T-helper 1 cell (primary cell): ENCODE data around the gene SPATA6L.
A peak's percentile ranks its signal among the peaks of the same experiment; 100 is the strongest.
"Not testable (repeated sequence)": the region's sequence is repeated elsewhere in the genome, so short reads cannot be mapped to it uniquely, and the experiment has no call there.

Source experiments
- DNase-seq, 5 donors: peaks; one replicate each; pipeline ENCODE4 v3.0.0-alpha.2; 2012 to 2020

The SPATA6L gene

DNA sequence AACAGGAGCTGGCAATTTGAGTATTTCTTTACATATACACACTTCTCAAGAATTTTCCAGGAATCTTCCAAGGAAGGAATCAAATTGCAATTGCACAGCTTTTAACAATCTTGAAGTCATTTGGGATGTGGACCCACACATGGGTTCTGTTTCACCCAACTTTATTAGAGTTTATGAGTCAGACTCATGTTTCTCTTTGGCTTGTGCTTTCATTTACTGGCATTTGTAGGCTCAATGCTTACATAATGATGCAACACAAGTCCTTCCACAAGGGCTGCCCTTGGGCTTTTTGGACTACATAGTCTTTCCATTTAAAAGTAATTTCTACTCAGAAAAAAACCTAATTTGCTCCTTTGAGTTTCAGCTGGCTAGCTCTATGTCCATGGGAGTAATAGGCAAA, 8.5 kb upstream of the SPATA6L start:
- DNase-seq, result no peak

DNA sequence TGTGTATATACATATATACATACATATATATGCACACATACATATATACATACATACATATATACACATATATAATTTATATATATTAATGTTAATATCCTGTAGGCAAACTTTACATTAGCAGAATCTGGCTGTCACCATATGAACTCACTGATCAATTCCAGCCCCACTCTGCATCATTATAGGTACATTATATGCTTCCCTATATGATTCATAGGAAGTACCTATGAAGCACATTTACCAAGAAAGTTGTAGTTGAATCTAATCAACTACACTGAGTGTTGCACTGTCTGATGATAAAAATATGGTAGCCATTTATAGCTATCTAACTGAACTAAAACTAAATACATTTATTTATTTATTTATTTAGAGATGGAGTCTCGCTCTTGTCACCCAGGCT, 5.5 kb upstream of the SPATA6L start:
- no peak for DNase-seq

DNA sequence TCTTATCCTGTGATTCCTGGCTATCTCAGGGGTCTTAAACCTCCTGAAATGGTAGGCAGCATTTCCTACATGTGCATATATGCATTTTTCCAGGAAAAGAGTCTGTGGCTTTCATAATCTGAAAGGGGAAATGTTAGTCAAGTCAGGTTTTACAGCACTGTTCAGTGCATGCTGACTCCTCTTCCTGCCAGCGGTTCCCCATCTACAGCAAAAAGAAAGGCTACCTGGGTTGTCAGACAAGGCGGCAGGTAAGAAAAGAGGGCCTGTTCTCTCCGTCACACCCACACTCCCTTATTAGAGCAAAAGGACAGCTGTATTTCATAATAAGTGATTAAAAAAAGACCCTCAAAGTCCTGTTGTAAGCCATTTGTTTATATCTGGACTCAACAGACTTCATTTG, 4.3 kb upstream of the SPATA6L start:
- no peak for DNase-seq

DNA sequence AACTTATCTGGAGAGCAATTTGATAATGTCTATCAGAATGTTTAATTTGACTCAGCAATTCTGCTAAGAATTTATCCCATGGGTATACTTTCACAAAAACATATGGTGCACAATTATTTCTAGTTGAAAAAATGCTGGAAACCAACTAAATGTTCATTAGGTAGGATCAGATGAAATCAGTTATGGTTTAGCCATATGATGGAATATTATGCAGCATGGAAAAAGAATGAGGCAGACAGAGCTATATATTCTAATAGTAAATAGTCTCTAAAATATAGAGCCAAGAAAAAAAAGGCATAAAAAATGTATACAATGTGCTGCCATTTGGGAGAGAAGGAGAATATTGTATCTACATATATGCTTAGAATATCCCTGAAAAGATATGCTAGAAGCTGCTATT, 3.6 kb upstream of the SPATA6L start:
- no peak for DNase-seq

DNA sequence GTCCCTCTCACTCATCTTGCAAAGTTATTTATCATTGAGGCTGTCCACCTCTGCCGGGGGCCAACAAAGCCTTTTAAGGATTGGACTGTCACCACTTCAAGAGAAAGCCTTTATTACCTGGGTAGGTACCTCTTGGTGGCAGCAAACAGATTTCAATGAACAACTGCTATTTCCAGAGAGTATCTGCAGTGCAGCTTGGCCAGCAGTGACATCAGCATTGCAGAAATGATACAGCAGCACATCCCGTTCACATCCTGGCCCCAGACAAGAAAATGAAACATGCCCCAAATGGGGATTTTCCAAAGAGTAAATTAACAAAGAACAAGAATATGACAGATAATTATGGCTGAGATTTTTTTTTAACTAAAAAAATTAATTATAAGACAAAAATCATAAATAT, 2.3 kb upstream of the SPATA6L start:
- no peak for DNase-seq

DNA sequence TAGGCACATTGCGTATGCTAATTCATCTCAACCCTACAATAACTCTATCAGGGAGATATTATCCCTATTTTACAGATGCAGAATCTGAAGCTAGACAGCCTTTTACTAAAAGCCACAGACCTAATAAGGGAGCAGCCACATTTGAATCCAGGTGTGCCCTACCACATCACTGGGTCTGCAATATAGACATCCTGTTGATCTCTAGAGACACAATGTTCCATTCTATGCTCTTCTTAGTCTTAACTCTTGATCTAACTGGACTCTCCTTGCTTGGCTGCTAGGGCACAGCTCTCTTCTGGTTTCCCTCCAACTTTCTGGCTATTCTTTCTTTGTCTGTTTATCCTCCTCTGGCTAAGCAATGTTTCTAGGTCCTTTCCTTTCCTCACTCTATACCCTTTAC, 1.4 kb upstream of the SPATA6L start:
- DNase-seq, result peak in 1 of 5 donors; percentile 12

DNA sequence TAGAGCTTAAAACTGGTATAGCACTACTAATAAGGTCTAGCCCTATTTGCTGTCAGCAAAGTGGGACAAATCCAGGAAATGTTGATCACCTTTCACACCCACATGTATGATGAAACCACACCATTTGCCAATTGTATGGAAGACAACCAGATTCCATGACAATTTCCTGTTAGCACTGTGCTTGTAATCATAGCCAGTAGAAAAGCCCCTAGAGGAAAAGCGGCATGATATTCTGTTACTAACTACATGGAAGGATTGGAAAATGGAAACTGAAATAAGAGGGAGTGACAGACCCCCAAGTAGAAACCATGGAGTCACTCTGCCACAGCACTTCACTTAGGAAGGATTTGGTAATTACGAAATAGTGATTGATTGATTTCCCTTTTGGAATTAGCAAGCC, 923 bp downstream of the SPATA6L start:
- DNase-seq, result no peak

DNA sequence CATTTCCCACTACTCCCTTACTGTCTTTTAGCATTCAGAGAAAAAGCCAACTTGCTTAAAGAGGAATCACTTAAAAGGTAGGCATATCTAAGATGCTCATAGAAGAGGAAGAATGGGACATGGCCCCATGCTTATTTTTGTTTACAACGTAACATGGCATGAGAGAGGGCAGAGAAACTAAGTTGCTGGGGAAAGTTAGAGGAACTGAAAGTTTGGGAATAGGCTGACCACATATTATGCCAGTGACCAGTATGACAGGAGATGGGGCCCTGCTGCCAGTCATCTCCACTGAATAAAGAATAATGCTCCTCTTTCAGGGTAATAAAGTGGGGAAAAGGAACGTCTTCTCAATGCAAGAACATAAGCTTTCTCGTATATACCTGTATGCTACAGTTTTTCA, 2.3 kb downstream of the SPATA6L start:
- DNase-seq, result no peak

DNA sequence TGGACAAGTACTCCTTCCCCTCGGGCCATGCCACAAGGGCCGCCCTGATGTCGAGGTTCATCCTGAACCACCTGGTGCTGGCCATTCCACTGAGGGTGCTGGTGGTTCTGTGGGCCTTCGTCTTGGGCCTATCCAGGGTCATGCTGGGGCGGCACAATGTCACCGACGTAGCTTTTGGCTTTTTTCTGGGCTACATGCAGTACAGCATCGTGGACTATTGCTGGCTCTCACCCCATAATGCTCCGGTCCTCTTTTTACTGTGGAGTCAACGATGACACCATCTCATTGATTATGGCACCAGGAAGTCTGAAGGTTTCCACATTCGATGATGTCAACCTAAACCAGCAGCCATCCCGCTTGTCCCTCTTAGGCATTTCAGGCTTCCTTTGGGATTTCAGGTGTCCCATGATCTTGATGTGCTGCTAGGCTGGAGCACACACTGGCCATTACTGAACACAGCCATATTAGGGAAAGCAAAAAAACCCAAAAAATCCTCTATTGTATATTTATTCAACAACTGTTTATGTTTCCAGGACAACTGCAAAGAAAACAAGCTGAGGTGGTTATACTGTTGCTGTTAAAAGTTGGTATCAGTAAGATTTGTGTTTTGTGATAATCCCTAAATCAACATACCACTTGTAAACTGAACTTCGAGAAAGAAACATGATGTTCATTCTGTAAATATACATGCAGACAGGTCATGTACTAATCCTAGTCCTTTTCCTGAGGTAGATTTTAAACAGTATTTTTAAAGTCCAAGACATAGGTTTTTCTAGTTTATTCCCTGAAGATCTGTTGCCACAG, 3.1 kb downstream of the SPATA6L start:
- no peak for DNase-seq

DNA sequence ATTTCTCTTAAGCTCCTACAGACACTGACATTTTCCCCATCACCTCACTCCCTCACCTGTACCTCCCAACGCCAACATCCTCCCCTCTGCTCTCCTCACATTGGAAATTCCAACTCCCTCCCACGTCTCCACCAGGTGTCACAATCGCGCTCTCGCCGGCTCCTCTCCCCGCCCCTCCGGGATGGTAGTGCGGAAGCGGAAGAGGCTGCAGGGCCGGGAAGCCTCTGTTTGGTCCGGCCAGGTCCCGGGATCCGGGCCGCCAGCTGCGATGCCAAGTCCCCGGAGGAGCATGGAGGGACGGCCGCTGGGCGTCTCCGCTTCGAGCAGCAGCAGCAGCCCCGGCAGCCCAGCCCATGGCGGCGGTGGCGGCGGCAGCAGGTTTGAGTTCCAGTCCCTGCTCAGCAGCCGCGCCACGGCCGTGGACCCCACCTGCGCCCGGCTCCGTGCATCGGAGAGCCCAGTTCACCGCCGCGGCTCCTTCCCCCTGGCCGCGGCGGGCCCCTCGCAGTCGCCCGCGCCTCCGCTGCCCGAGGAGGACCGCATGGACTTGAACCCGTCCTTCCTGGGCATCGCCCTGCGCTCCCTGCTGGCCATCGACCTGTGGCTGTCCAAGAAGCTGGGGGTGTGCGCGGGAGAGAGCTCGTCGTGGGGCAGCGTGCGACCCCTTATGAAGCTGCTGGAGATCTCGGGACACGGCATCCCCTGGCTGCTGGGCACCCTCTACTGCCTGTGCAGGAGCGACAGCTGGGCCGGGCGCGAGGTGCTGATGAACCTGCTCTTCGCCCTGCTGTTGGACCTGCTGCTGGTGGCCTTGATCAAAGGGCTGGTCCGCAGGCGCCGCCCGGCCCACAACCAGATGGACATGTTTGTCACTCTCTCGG, 3.9 kb downstream of the SPATA6L start, which contains the start of gene PLPP6:
Gene PLPP6 (plus strand): TSS at position 187 of the 881 bp plus-strand sequence. CDS start 82 bp downstream, at position 269.
- DNase-seq, result peak; percentile 70 to 78 (median 78)

DNA sequence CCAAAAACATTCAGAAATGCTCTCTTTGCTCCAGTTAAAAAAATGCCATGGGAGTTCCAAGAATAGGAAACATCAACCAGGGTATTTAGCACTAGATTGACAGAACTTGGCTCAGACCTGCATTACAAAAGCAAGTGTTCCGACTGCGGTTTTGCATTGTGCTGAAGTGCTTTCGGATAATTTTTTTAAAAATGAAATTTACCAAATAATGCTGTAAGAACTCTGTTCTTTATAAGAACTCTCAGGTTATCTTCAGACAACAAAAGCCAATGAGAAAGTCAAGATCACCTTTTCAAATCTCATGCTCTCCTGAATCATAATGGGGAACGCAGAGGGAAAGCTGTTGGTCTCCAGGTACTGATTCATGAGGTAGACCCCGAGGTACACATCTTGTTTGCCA, 4.7 kb downstream of the SPATA6L start:
- DNase-seq, result no peak

DNA sequence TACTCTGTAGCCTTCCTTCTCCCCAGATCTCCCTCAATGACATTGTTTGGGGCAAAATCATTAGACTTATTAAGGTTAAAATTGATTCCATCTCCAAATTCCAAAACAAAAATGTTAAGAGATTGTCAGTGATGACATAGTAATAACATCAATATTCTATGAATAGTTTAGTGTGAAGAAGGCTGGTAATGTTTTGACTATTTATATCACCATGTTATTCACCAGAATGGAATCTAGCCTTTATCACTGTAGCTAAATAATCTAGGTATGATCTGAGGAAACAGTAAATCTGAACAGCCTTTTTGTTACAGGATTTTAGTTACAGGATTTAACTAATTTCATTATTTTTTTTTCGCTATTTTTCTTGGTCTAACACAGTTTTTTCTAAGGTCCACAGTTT, 5.1 kb downstream of the SPATA6L start:
- DNase-seq, result no peak

DNA sequence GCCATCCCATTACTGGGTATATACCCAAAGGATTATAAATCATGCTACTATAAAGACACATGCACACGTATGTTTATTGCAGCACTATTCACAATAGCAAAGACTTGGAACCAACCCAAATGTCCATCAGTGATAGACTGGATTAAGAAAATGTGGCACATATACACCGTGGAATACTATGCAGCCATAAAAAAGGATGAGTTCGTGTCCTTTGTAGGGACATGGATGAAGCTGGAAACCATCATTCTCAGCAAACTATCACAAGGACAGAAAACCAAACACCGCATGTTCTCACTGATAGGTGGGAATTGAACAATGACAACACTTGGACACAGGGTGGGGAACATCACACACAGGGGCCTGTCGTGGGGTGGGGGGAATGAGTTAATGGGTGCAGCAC, 5.6 kb downstream of the SPATA6L start:
- not testable (repeated sequence) for DNase-seq

DNA sequence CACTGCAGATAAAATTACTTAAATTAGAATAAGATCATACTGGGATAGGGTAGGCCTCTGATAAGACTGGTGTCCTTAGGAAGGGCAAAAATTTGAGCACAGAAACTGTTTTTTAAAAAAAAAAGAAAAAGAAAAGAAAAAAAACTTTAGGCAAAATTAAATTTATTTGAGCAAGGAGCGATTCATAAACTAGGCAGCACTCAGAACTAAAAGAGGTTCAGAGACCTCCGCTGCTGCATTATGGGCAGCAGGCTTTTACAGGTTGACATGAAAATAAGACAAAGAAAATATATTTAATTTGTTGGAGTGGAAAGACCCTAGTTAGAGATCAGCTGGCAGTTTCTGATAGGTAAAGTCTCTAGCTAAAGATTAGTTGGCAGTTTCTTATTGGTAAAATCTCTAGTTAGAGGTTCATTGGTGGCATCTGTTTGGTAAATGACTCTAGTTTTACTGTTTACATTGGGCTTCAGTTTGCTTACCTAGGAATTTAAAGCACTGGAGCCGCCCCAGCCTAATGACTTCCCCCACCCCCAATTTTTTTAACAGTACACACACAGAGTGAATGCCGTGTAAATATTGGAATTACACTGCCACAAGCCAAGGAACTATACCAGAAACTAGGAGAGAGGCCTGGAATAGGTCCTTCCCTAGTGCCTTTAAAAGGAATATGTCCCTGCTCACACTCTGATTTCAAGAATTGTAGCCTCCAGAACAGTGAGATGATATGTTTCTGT, 8.7 kb downstream of the SPATA6L start:
- DNase-seq, result no peak

DNA sequence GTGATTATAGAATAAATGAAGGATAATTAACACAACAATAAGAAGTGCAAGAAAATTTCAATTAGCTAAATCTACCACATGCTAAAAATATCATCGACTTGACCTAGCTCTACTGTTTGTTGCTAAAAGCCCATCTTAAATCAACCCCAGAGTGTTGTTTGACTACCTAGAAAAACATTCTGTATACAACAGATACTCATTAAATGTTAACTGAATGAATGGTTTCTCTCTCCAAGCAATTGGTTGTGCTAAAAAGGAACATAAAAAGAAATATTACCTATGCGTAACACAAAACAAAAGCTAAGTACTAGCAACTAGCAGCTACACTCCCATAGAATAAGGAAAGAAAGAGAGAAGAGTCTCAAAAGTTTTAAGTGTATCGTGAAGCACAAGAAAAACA, 9.7 kb downstream of the SPATA6L start:
- no peak for DNase-seq

DNA sequence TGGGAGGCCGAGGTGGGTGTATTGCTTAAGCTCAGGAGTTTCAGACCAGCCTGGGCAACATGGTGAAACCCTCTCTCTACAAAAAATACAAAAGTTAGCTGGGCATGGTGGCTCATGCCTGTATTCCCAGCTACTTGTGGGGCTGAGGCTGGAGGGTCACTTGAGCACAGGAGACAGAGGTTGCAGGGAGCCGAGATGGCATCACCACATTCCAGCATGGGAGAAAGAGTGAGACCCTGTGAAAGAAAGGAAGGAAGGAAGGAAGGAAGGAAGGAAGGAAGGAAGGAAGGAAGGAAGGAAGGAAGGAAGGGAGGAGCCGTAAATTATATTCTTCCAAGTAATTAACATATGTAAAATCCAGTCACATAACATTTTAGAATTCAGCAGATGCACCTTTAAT, 10.1 kb downstream of the SPATA6L start:
- DNase-seq, result not testable (repeated sequence)

DNA sequence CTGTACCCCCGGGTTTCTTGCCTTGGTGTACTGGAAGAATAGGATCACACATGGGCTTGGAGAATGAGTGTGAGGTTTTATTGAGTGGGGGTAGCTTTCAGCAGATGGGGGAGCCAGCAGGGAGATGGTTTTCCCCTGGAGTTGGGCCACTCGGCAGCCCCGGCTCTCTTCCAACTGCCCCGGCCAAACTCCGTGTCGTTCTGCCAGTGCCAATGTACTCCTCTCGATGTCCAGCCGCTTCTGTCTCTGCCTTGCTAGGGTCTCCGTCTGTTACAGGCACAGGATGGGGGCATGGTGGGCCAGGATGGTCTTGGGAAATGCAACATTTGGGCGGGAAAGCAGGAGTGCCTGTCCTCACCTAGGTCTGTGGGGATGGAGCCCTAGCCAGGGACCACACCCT, 11.7 kb downstream of the SPATA6L start:
- no peak for DNase-seq

DNA sequence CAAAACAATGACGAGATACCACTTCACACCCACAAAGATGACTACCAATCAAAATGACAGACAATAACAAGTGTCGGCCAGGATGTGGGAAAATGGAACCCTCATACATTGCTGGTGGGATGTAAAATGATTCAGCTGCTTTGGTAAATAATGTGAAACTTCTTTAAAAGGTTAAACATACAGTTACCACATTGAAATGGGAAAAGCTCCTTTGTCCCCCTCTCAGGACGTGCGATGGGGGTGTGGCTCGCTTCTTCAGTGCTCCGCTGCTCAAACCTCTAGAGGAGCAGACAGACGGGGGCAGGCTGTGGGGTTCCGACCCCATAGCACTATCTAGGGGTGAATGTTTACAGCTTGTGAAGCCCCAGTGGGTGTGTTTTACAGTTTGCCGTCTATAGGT, 12.2 kb downstream of the SPATA6L start:
- no peak for DNase-seq

DNA sequence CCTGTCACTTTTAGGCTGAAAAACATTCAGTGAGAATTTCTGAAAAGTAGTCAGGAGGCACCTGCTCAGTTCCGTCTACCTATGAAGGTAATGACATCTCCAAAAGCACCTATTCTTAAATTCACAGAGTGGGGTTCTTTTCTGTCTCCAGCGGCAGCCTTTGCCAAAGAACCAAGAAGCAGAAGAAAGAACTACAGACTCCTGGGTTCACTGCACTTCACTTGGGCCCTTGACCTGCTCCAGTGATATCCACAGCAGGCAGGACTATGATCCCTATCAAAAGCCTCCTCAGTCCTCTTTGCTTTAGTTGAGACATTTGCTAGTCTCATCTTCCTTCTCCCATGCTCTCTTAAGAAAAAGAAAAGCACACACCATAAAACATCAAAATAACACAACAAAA, 23.9 kb downstream of the SPATA6L start:
- no peak for DNase-seq

DNA sequence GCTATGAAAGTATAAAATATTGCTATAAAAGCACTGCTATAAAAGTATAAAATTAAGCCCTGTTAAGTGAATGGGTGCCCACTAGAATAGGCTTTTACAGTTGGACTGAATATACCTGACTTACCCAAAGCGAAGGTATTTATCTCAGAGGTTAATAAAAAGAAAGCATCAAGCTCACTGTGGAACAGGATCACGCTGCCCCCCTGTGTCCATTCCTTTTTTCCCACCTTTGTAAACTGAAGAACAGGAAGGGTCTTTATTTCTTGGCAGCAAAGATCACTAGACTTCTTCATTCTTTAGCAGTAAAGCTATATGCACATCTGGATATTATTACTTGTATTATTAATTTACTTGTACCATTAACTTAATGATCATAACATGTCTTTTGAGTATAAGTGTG, 26.3 kb downstream of the SPATA6L start:
- DNase-seq, result peak in 3 of 5 donors; percentile 9 to 43 (median 37)

DNA sequence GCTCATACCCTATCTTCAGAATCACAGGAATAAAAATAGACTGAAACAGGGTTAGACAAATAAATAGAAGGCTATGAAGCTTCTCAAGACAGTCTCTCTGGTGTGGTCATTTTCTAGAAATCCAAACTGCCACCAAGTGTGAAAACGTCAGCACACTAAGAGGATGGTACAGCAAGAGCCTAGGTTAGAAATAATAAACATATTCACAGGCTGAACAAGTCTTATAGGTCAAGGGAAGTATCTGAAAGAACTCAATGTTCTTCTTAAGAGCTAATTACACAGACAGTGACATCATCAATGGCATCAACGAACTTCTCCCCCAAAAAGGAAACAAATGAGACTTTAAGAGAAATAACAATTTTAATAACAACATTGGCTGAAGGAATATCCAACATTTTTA, 26.9 kb downstream of the SPATA6L start:
- no peak for DNase-seq

DNA sequence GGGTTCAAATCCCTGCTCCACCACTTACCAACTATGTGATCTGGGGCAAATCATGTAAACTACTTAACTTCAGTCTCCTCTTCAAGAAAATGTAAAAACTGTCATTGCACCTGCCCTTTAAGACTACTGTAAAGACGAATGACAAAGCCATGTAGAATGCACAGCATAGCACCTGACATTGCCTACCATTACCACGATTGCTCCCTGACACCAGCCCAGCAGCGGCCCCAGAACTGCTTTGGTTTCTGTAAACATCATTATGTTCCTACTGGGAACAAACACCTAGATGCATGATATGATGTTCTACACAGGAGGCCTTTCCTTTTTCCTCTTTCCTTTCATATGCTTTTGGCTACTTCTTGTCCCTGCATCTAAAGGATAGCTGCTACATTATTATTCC, 27.3 kb downstream of the SPATA6L start:
- DNase-seq, result no peak

DNA sequence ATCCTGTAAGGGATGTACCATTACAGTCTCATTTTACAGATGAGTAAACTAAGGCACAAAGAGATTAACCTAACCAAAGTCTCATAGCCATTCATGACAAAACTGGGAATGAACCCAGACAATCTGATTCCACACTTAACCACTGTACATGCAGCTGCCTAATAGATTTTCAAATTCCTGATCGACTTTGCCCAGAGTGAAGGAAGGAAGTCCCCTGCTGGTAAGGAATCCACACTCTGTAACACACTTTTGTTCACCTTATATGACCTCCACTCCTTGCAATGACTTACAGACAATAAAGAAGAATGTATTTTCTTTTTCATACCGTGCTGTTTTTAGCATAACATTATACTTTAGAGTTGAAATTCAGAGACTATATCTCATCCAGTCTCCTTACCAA, 35.4 kb downstream of the SPATA6L start:
- DNase-seq, result no peak
